Activated naive CD4-positive, alpha-beta T cell treated with anti-CD3 and anti-CD28 coated beads for 36 hours (primary cell): ENCODE data around the gene MID2. TPM values are rescaled to one million over a fixed set of nuclear protein-coding genes. Genes with fewer than 3 reads are reported as not detected.
"Not testable (repeated sequence)": the region's sequence is repeated elsewhere in the genome, so short reads cannot be mapped to it uniquely, and the experiment has no call there.

Experiments used
- CTCF ChIA-PET: fragments of 350-600 bp; sonication (Branson Sonifier 250); formaldehyde crosslinking; loops from one replicate; lab custom pipeline; 2021; ENCODE audit warnings: antibody characterized with exemption; lab: Charles Lee
- DNase-seq: peaks from one replicate; pipeline ENCODE4 v3.0.0-alpha.2; 2020
- H3K27ac Mint-ChIP-seq: one replicate; pipeline ENCODE4 v1.8.0; 2021; ENCODE audit warnings: mild to moderate bottlenecking, mixed read lengths
- H3K27me3 Mint-ChIP-seq: one replicate; pipeline ENCODE4 v1.8.0; 2021; ENCODE audit warnings: low read depth, mixed read lengths
- H3K36me3 Mint-ChIP-seq: one replicate; pipeline ENCODE4 v1.8.0; 2021; ENCODE audit warnings: low read depth, mixed read lengths
- H3K4me1 Mint-ChIP-seq: one replicate; pipeline ENCODE4 v1.8.0; 2021; ENCODE audit warnings: low read depth, mixed read lengths
- H3K4me3 Mint-ChIP-seq: one replicate; pipeline ENCODE4 v1.8.0; 2021; ENCODE audit warnings: mild to moderate bottlenecking, moderate library complexity, mixed read lengths
- H3K9me3 Mint-ChIP-seq: one replicate; pipeline ENCODE4 v1.8.0; 2021; ENCODE audit warnings: mixed read lengths
- intact Hi-C: fragments of 100-400 bp; cut with micrococcal nuclease; formaldehyde crosslinking; loops from one replicate; pipeline ENCODE4 v1.15.1; 2023
- total RNA-seq, 2 experiments: library from RNA; stranded (reverse); gene quantifications; one replicate each; pipeline ENCODE4 v1.2.3, GENCODE V29; 2021

The MID2 gene
- total RNA-seq, 2 experiments from 2014 or later, result 8.6 to 10.5 TPM

- CTCF ChIA-PET, result interaction anchor here (0.7 to 1.0 kb wide), 2 partner anchors 15 to 51 kb away, joined by 3 read pairs; no protein-coding TSS in a partner anchor
- Mint-ChIP-seq H3K4me1 (no peaks in the 10 kb centered on the region), H3K9me3 (no peaks in the 10 kb centered on the region), H3K27me3 (no peaks in the 10 kb centered on the region), H3K36me3 (peaks cover 5% of the 10 kb centered on the region), H3K4me3 (no peak overlapping the region), H3K27ac (peak overlapping the region; percentile 54)
- DNase-seq, result peak; percentile 46
- intact Hi-C loops, result loop anchor here (1.0 to 2.0 kb wide), 2 partner anchors 24 to 173 kb away; no protein-coding TSS in a partner anchor
Measured at GRCh38 chrX:107849747-107850421, 24.2 kb downstream of the MID2 start.

- Mint-ChIP-seq H3K4me1 (no peaks in the 10 kb centered on the region), H3K27ac (no peak overlapping the region), H3K36me3 (peaks cover 5% of the 10 kb centered on the region), H3K27me3 (no peaks in the 10 kb centered on the region), H3K9me3 (no peaks in the 10 kb centered on the region), H3K4me3 (no peak overlapping the region)
- DNase-seq, result no peak
- CTCF ChIA-PET, result no interaction called here
- intact Hi-C loops, result no loop called here
Measured at GRCh38 chrX:107850422-107850765, 24.7 kb downstream of the MID2 start.

GRCh38 chrX:107851215-107851614, 25.5 kb downstream of the MID2 start:
- no peaks in the 10 kb centered on the region for H3K9me3 Mint-ChIP-seq
- H3K4me3 Mint-ChIP-seq, result no peak overlapping the region
- no peak for DNase-seq
- no peak overlapping the region for H3K27ac Mint-ChIP-seq
- no peaks in the 10 kb centered on the region for H3K4me1 Mint-ChIP-seq
- CTCF ChIA-PET, result no interaction called here
- H3K36me3 Mint-ChIP-seq, result peaks cover 5% of the 10 kb centered on the region
- H3K27me3 Mint-ChIP-seq, result no peaks in the 10 kb centered on the region
- intact Hi-C loops, result no loop called here

- H3K4me3 Mint-ChIP-seq, H3K27ac Mint-ChIP-seq, DNase-seq, H3K27me3 Mint-ChIP-seq, intact Hi-C loops, CTCF ChIA-PET, H3K4me1 Mint-ChIP-seq, H3K36me3 Mint-ChIP-seq, H3K9me3 Mint-ChIP-seq: not testable (repeated sequence)
Measured at GRCh38 chrX:107851665-107852064, 26.0 kb downstream of the MID2 start.

- Mint-ChIP-seq H3K27me3 (no peaks in the 10 kb centered on the region), H3K9me3 (no peaks in the 10 kb centered on the region), H3K36me3 (peaks cover 13% of the 10 kb centered on the region), H3K4me3 (no peak overlapping the region), H3K27ac (no peak overlapping the region), H3K4me1 (peaks cover 3% of the 10 kb centered on the region)
- intact Hi-C loops, result no loop called here
- CTCF ChIA-PET, result no interaction called here
- no peak for DNase-seq
Measured at GRCh38 chrX:107856289-107856688, 30.6 kb downstream of the MID2 start.

GRCh38 chrX:107857041-107857440, 31.4 kb downstream of the MID2 start:
- DNase-seq, intact Hi-C loops, H3K9me3 Mint-ChIP-seq, H3K27ac Mint-ChIP-seq, H3K4me1 Mint-ChIP-seq, H3K27me3 Mint-ChIP-seq, CTCF ChIA-PET, H3K4me3 Mint-ChIP-seq: not testable (repeated sequence)
- peaks cover 13% of the 10 kb centered on the region for H3K36me3 Mint-ChIP-seq

GRCh38 chrX:107857837-107858236, 32.2 kb downstream of the MID2 start:
- CTCF ChIA-PET, result no interaction called here
- intact Hi-C loops, result no loop called here

GRCh38 chrX:107861056-107861455, 35.4 kb downstream of the MID2 start:
- peaks cover 7% of the 10 kb centered on the region for H3K4me1 Mint-ChIP-seq
- H3K36me3 Mint-ChIP-seq, result peaks cover 9% of the 10 kb centered on the region
- H3K27me3 Mint-ChIP-seq, result no peaks in the 10 kb centered on the region
- CTCF ChIA-PET, result no interaction called here
- H3K27ac Mint-ChIP-seq, result no peak overlapping the region
- H3K9me3 Mint-ChIP-seq, result no peaks in the 10 kb centered on the region
- intact Hi-C loops, result no loop called here
- no peak overlapping the region for H3K4me3 Mint-ChIP-seq
- no peak for DNase-seq

More at GRCh38 chrX:107857837-107858236, 32.2 kb downstream of the MID2 start:
- H3K9me3 Mint-ChIP-seq, result no peaks in the 10 kb centered on the region
- H3K27me3 Mint-ChIP-seq, result no peaks in the 10 kb centered on the region
- H3K4me1 Mint-ChIP-seq, result peaks cover 4% of the 10 kb centered on the region
- H3K36me3 Mint-ChIP-seq, result peaks cover 13% of the 10 kb centered on the region
- no peak overlapping the region for H3K27ac Mint-ChIP-seq
- no peak for DNase-seq
- H3K4me3 Mint-ChIP-seq, result no peak overlapping the region

- H3K36me3 Mint-ChIP-seq, result no peaks in the 10 kb centered on the region
- H3K27ac Mint-ChIP-seq, result no peak overlapping the region
- CTCF ChIA-PET, result no interaction called here
- H3K27me3 Mint-ChIP-seq, result no peaks in the 10 kb centered on the region
- DNase-seq, result no peak
- H3K9me3 Mint-ChIP-seq, result no peaks in the 10 kb centered on the region
- H3K4me3 Mint-ChIP-seq, result no peak overlapping the region
- peaks cover 3% of the 10 kb centered on the region for H3K4me1 Mint-ChIP-seq
- intact Hi-C loops, result no loop called here
Measured at GRCh38 chrX:107871136-107871535, 45.5 kb downstream of the MID2 start.

- Mint-ChIP-seq H3K27me3 (no peaks in the 10 kb centered on the region), H3K9me3 (no peaks in the 10 kb centered on the region), H3K4me1 (peaks cover 5% of the 10 kb centered on the region), H3K4me3 (no peak overlapping the region), H3K27ac (no peak overlapping the region), H3K36me3 (peaks cover 6% of the 10 kb centered on the region)
- DNase-seq, result no peak
- CTCF ChIA-PET, result no interaction called here
- intact Hi-C loops, result no loop called here
Measured at GRCh38 chrX:107878106-107878505, 52.4 kb downstream of the MID2 start.

- CTCF ChIA-PET, result no interaction called here
- Mint-ChIP-seq H3K9me3 (no peaks in the 10 kb centered on the region), H3K4me3 (no peak overlapping the region), H3K4me1 (peaks cover 5% of the 10 kb centered on the region), H3K27me3 (no peaks in the 10 kb centered on the region), H3K27ac (no peak overlapping the region), H3K36me3 (peaks cover 8% of the 10 kb centered on the region)
- intact Hi-C loops, result no loop called here
- DNase-seq, result no peak
Measured at GRCh38 chrX:107880054-107880610, 54.5 kb downstream of the MID2 start.

- Mint-ChIP-seq H3K4me1 (no peaks in the 10 kb centered on the region), H3K4me3 (no peak overlapping the region), H3K36me3 (peaks cover 8% of the 10 kb centered on the region), H3K27me3 (no peaks in the 10 kb centered on the region), H3K9me3 (peaks cover 8% of the 10 kb centered on the region), H3K27ac (no peak overlapping the region)
- CTCF ChIA-PET, result interaction anchor here (0.6 to 4.1 kb wide), 10 partner anchors 9 to 239 kb away, joined by 3 to 19 read pairs (median 4); partner anchors contain the start of gene NCBP2L
- intact Hi-C loops, result loop anchor here (1.0 to 10.0 kb wide), 8 partner anchors 117 to 999 kb away; partner anchors contain the start of gene NCBP2L
- peak; percentile 22 for DNase-seq
Measured at GRCh38 chrX:107894038-107894437, 68.4 kb downstream of the MID2 start.

GRCh38 chrX:107902721-107903120, 77.1 kb downstream of the MID2 start:
- no peak overlapping the region for H3K4me3 Mint-ChIP-seq
- H3K36me3 Mint-ChIP-seq, result peaks cover 12% of the 10 kb centered on the region
- H3K9me3 Mint-ChIP-seq, result no peaks in the 10 kb centered on the region
- intact Hi-C loops, result no loop called here
- H3K4me1 Mint-ChIP-seq, result no peaks in the 10 kb centered on the region
- CTCF ChIA-PET, result no interaction called here
- no peaks in the 10 kb centered on the region for H3K27me3 Mint-ChIP-seq
- no peak overlapping the region for H3K27ac Mint-ChIP-seq
- no peak for DNase-seq
